GM21447 (cell line): ENCODE results near the gene HIPK3.
"Not testable (repeated sequence)": the region's sequence is repeated elsewhere in the genome, so short reads cannot be mapped to it uniquely, and the experiment has no call there.

Source experiments
- ATAC-seq: cut with Tn5 transposase; IDR thresholded peaks from one replicate; pipeline ENCODE4 v1.9.1; 2021; ENCODE audit not compliant: unreplicated experiment

HIPK3 gene

GRCh38 chr11:33347490-33348125 is 90.4 kb downstream of the HIPK3 start:
- ATAC-seq = no peak

- ATAC-seq = no peak
Observed at GRCh38 chr11:33350287-33350686, 93.1 kb downstream of the HIPK3 start.

GRCh38 chr11:33358150-33358831 is 101.1 kb downstream of the HIPK3 start:
- ATAC-seq = no peak

- ATAC-seq = no peak
Observed at GRCh38 chr11:33360642-33361041, 103.5 kb downstream of the HIPK3 start.

GRCh38 chr11:33362051-33362910 is 105.1 kb downstream of the HIPK3 start:
- no peak for ATAC-seq

GRCh38 chr11:33366918-33367317 is 109.7 kb downstream of the HIPK3 start:
- ATAC-seq = no peak

- ATAC-seq = not testable (repeated sequence)
Observed at GRCh38 chr11:33368475-33368874, 111.3 kb downstream of the HIPK3 start.

GRCh38 chr11:33368931-33369330 is 111.8 kb downstream of the HIPK3 start:
- no peak for ATAC-seq

GRCh38 chr11:33373636-33374035 is 116.5 kb downstream of the HIPK3 start:
- no peak for ATAC-seq

- ATAC-seq = no peak
Observed at GRCh38 chr11:33375236-33375635, 118.1 kb downstream of the HIPK3 start.

GRCh38 chr11:33375688-33376311 is 118.6 kb downstream of the HIPK3 start, which contains the start of gene KIAA1549L:
KIAA1549L (plus strand) TSS chr11:33376108.
- no peak for ATAC-seq

GRCh38 chr11:33376331-33377310 is 119.4 kb downstream of the HIPK3 start:
- no peak for ATAC-seq

GRCh38 chr11:33377412-33378370 is 120.5 kb downstream of the HIPK3 start:
- ATAC-seq = no peak

- ATAC-seq = peak; percentile 69
Observed at GRCh38 chr11:33379947-33380346, 122.8 kb downstream of the HIPK3 start.

GRCh38 chr11:33383075-33383919 is 126.1 kb downstream of the HIPK3 start:
- ATAC-seq = no peak

GRCh38 chr11:33383920-33384209 is 126.7 kb downstream of the HIPK3 start:
- ATAC-seq = no peak

- ATAC-seq = no peak
Observed at GRCh38 chr11:33384220-33384619, 127.0 kb downstream of the HIPK3 start.

GRCh38 chr11:33387581-33387980 is 130.4 kb downstream of the HIPK3 start:
- ATAC-seq = peak; percentile 33
